Mononuclear cell (primary cell): ENCODE results near the gene MARK1. TPM values are rescaled to one million over a fixed set of nuclear protein-coding genes. Genes with fewer than 3 reads are reported as not detected.

Experiments
- H3K27me3 ChIP-seq: 2 replicates; pipeline ENCODE4 v1.6.0; 2011; ENCODE audit warnings: low read length, control low read depth; ENCODE audit not compliant: insufficient read depth
- H3K4me1 ChIP-seq: 2 replicates; pipeline ENCODE4 v1.5.1; 2011; ENCODE audit warnings: mild to moderate bottlenecking, low read length, control low read depth; ENCODE audit not compliant: insufficient read depth
- H3K4me3 ChIP-seq: 2 replicates; pipeline ENCODE4 v1.5.1; 2011; ENCODE audit warnings: mild to moderate bottlenecking, low read length, moderate library complexity
- H3K9me3 ChIP-seq: 2 replicates; pipeline ENCODE4 v1.5.1; 2011; ENCODE audit warnings: low read depth, mild to moderate bottlenecking, control low read depth, low read length
- total RNA-seq: library from RNA; depleted of rRNA; stranded (reverse); fragments of >200 nt; gene quantifications from one replicate; pipeline ENCODE4 v1.2.3, GENCODE V29; 2012

The MARK1 gene
- under 0.01 TPM for total RNA-seq

- H3K9me3 ChIP-seq, result no peaks in the 10 kb centered on the region
Measured at GRCh38 chr1:220527908-220528678, at the start of gene MARK1. TSS of gene MARK1 (plus strand) at chr1:220528136. CDS start at chr1:220528823, 687 bp downstream.

GRCh38 chr1:220483700-220484099, 44.2 kb upstream of the MARK1 start:
- no peak overlapping the region for H3K4me3 ChIP-seq
- H3K9me3 ChIP-seq, result no peaks in the 10 kb centered on the region
- no peaks in the 10 kb centered on the region for H3K27me3 ChIP-seq
- H3K4me1 ChIP-seq, result no peaks in the 10 kb centered on the region

More at GRCh38 chr1:220527908-220528678, at the start of gene MARK1:
- Histone ChIP-seq H3K27me3 (peaks cover 82% of the 10 kb centered on the region), H3K4me1 (peaks cover 8% of the 10 kb centered on the region), H3K4me3 (peak within 1 kb of the TSS; percentile 22)

- H3K9me3 ChIP-seq, result no peaks in the 10 kb centered on the region
- H3K4me1 ChIP-seq, result no peaks in the 10 kb centered on the region
- no peaks in the 10 kb centered on the region for H3K27me3 ChIP-seq
- no peak overlapping the region for H3K4me3 ChIP-seq
Measured at GRCh38 chr1:220484135-220484534, 43.8 kb upstream of the MARK1 start.

GRCh38 chr1:220485131-220485530, 42.8 kb upstream of the MARK1 start:
- H3K9me3 ChIP-seq, result no peaks in the 10 kb centered on the region
- H3K4me3 ChIP-seq, result no peak overlapping the region
- no peaks in the 10 kb centered on the region for H3K27me3 ChIP-seq
- H3K4me1 ChIP-seq, result no peaks in the 10 kb centered on the region

GRCh38 chr1:220485791-220486190, 42.1 kb upstream of the MARK1 start:
- Histone ChIP-seq H3K9me3 (no peaks in the 10 kb centered on the region), H3K4me3 (no peak overlapping the region), H3K4me1 (no peaks in the 10 kb centered on the region), H3K27me3 (no peaks in the 10 kb centered on the region)

GRCh38 chr1:220487297-220487820, 40.6 kb upstream of the MARK1 start:
- Histone ChIP-seq H3K4me3 (no peak overlapping the region), H3K4me1 (no peaks in the 10 kb centered on the region), H3K9me3 (no peaks in the 10 kb centered on the region), H3K27me3 (no peaks in the 10 kb centered on the region)

GRCh38 chr1:220491891-220492290, 36.0 kb upstream of the MARK1 start:
- Histone ChIP-seq H3K9me3 (no peaks in the 10 kb centered on the region), H3K4me1 (no peaks in the 10 kb centered on the region), H3K4me3 (no peak overlapping the region), H3K27me3 (no peaks in the 10 kb centered on the region)

GRCh38 chr1:220497220-220497947, 30.6 kb upstream of the MARK1 start:
- H3K9me3 ChIP-seq, result no peaks in the 10 kb centered on the region
- no peak overlapping the region for H3K4me3 ChIP-seq
- H3K27me3 ChIP-seq, result no peaks in the 10 kb centered on the region
- no peaks in the 10 kb centered on the region for H3K4me1 ChIP-seq

- Histone ChIP-seq H3K27me3 (no peaks in the 10 kb centered on the region), H3K4me3 (no peak overlapping the region), H3K4me1 (no peaks in the 10 kb centered on the region), H3K9me3 (no peaks in the 10 kb centered on the region)
Measured at GRCh38 chr1:220498188-220498587, 29.7 kb upstream of the MARK1 start.

GRCh38 chr1:220500372-220500771, 27.6 kb upstream of the MARK1 start:
- Histone ChIP-seq H3K9me3 (no peaks in the 10 kb centered on the region), H3K27me3 (no peaks in the 10 kb centered on the region)

GRCh38 chr1:220504329-220504728, 23.6 kb upstream of the MARK1 start:
- no peaks in the 10 kb centered on the region for H3K4me1 ChIP-seq
- no peaks in the 10 kb centered on the region for H3K27me3 ChIP-seq
- H3K9me3 ChIP-seq, result no peaks in the 10 kb centered on the region
- no peak overlapping the region for H3K4me3 ChIP-seq

More at GRCh38 chr1:220500372-220500771, 27.6 kb upstream of the MARK1 start:
- no peak overlapping the region for H3K4me3 ChIP-seq
- H3K4me1 ChIP-seq, result no peaks in the 10 kb centered on the region

- no peaks in the 10 kb centered on the region for H3K27me3 ChIP-seq
- H3K4me1 ChIP-seq, result no peaks in the 10 kb centered on the region
- no peaks in the 10 kb centered on the region for H3K9me3 ChIP-seq
- no peak overlapping the region for H3K4me3 ChIP-seq
Measured at GRCh38 chr1:220507085-220507484, 20.9 kb upstream of the MARK1 start.

- Histone ChIP-seq H3K4me1 (no peaks in the 10 kb centered on the region), H3K4me3 (no peak overlapping the region), H3K9me3 (no peaks in the 10 kb centered on the region), H3K27me3 (no peaks in the 10 kb centered on the region)
Measured at GRCh38 chr1:220511179-220511578, 16.8 kb upstream of the MARK1 start.

GRCh38 chr1:220511785-220512184, 16.2 kb upstream of the MARK1 start:
- Histone ChIP-seq H3K4me1 (no peaks in the 10 kb centered on the region), H3K4me3 (no peak overlapping the region), H3K27me3 (no peaks in the 10 kb centered on the region), H3K9me3 (no peaks in the 10 kb centered on the region)

GRCh38 chr1:220513834-220514233, 14.1 kb upstream of the MARK1 start:
- no peaks in the 10 kb centered on the region for H3K4me1 ChIP-seq
- no peak overlapping the region for H3K4me3 ChIP-seq
- H3K27me3 ChIP-seq, result no peaks in the 10 kb centered on the region
- H3K9me3 ChIP-seq, result no peaks in the 10 kb centered on the region
